Measurements from ENCODE around the gene ZNF280C.
A peak's percentile ranks its signal among the peaks of the same experiment; 100 is the strongest.
"Not testable (repeated sequence)": the region's sequence is repeated elsewhere in the genome, so short reads cannot be mapped to it uniquely, and the experiment has no call there.

Gene ZNF280C

GRCh38 chrX:130253916-130254315 lies 14.8 kb downstream of the ZNF280C start:
- no peak for DNase-seq

GRCh38 chrX:130251671-130252070 lies 17.0 kb downstream of the ZNF280C start:
- DNase-seq = no peak

GRCh38 chrX:130247996-130248395 lies 20.7 kb downstream of the ZNF280C start:
- no peak for DNase-seq

- DNase-seq = no peak
These were observed 22.6 kb downstream of the ZNF280C start for GRCh38 chrX:130246084-130246483.

- peak; percentile 57 for DNase-seq
These were observed 23.3 kb downstream of the ZNF280C start for GRCh38 chrX:130245441-130245840.

GRCh38 chrX:130231184-130231583 lies 37.5 kb downstream of the ZNF280C start:
- not testable (repeated sequence) for DNase-seq

- DNase-seq = no peak
These were observed 39.8 kb downstream of the ZNF280C start for GRCh38 chrX:130228871-130229270.

GRCh38 chrX:130224810-130225209 lies 43.9 kb downstream of the ZNF280C start:
- DNase-seq = no peak

- no peak for DNase-seq
These were observed 52.4 kb downstream of the ZNF280C start for GRCh38 chrX:130216320-130216719.

GRCh38 chrX:130213376-130213775 lies 55.3 kb downstream of the ZNF280C start:
- DNase-seq = no peak

GRCh38 chrX:130212371-130212770 lies 56.3 kb downstream of the ZNF280C start:
- DNase-seq = no peak

- DNase-seq = no peak
These were observed 57.1 kb downstream of the ZNF280C start for GRCh38 chrX:130211415-130212186.

GRCh38 chrX:130204647-130205046 lies 64.1 kb downstream of the ZNF280C start:
- DNase-seq = no peak

GRCh38 chrX:130197464-130197863 lies 71.2 kb downstream of the ZNF280C start:
- DNase-seq = no peak

GRCh38 chrX:130196466-130196865 lies 72.2 kb downstream of the ZNF280C start:
- DNase-seq = no peak

- no peak for DNase-seq
These were observed 77.9 kb downstream of the ZNF280C start for GRCh38 chrX:130190801-130191200.

GRCh38 chrX:130186651-130187050 lies 82.0 kb downstream of the ZNF280C start:
- no peak for DNase-seq

GRCh38 chrX:130184857-130185256 lies 83.8 kb downstream of the ZNF280C start:
- no peak for DNase-seq

GRCh38 chrX:130184168-130184567 lies 84.5 kb downstream of the ZNF280C start:
- no peak for DNase-seq

GRCh38 chrX:130179579-130180215 lies 89.0 kb downstream of the ZNF280C start:
- DNase-seq = no peak

- no peak for DNase-seq
These were observed 89.5 kb downstream of the ZNF280C start for GRCh38 chrX:130179170-130179569.

- DNase-seq = no peak
These were observed 91.8 kb downstream of the ZNF280C start for GRCh38 chrX:130176942-130177341.

GRCh38 chrX:130176354-130176776 lies 92.3 kb downstream of the ZNF280C start:
- DNase-seq = peak; percentile 25

- DNase-seq = no peak
These were observed 93.8 kb downstream of the ZNF280C start for GRCh38 chrX:130174937-130175336.

All from EL (cell line).